ENCODE measurements around the gene ZNF398. TPM values are rescaled to one million over a fixed set of nuclear protein-coding genes. Genes with fewer than 3 reads are reported as not detected.

Gene ZNF398
- total and polyA plus RNA-seq, 11 donors: 2.1 to 14.4 (median 8.4) TPM

DNA sequence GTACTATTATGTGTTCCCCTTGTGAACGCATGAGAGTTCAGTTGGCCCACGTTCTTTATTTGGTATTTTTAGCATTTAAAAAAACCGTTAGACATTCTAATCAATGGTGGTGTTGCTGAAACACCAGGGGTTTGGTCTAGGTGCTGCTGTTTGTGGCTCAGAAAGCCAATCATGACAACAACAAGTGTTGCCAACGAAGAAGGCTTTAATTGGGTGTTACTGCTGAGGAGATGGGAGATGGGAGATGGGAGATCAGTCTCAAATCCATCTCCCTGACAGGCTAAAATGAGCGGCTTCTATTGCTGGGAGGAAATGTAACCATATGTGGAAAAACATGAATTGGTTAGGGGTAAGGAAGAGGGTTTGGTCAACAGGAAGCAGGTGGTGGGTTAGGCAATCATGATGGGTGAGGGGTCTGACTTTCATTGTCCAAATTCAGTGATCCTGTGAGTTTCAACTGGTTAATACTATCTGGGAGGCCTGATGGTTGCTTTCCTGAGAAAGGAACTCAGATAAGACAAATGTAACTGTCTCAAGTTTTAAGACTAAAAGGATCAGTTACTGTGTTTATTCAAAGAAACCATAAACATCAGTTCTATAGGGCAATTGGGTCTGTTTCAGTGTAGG lies 16.6 kb upstream of the ZNF398 start:
- H3K36me3 ChIP-seq: peaks cover 0 to 29% (median 9%) of the 10 kb centered on the region in 9 donors
- peaks cover 0 to 17% (median 11%) of the 10 kb centered on the region in 12 donors for H3K9me3 ChIP-seq
- 94 to 97% (median 96%) methylated on average over 5 of the region's 5 CpGs for WGBS, 4 donors
- no peak overlapping the region for H3K4me3 ChIP-seq
- ATAC-seq: no peak
- H3K27ac ChIP-seq: no peak overlapping the region
- intact Hi-C loops (cut with DNase I): no loop called here
- H3K27me3 ChIP-seq: no peaks in the 10 kb centered on the region
- H3K4me1 ChIP-seq: peaks cover 0 to 9% (median 3%) of the 10 kb centered on the region in 12 donors
- TF ChIP-seq POLR2A (IDR thresholded peaks at IDR 0.05): no peak
- TF ChIP-seq, protein P1, sequence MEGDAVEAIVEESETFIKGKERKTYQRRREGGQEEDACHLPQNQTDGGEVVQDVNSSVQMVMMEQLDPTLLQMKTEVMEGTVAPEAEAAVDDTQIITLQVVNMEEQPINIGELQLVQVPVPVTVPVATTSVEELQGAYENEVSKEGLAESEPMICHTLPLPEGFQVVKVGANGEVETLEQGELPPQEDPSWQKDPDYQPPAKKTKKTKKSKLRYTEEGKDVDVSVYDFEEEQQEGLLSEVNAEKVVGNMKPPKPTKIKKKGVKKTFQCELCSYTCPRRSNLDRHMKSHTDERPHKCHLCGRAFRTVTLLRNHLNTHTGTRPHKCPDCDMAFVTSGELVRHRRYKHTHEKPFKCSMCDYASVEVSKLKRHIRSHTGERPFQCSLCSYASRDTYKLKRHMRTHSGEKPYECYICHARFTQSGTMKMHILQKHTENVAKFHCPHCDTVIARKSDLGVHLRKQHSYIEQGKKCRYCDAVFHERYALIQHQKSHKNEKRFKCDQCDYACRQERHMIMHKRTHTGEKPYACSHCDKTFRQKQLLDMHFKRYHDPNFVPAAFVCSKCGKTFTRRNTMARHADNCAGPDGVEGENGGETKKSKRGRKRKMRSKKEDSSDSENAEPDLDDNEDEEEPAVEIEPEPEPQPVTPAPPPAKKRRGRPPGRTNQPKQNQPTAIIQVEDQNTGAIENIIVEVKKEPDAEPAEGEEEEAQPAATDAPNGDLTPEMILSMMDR (IDR thresholded peaks at IDR 0.05): no peak
- no peak for DNase-seq

DNA sequence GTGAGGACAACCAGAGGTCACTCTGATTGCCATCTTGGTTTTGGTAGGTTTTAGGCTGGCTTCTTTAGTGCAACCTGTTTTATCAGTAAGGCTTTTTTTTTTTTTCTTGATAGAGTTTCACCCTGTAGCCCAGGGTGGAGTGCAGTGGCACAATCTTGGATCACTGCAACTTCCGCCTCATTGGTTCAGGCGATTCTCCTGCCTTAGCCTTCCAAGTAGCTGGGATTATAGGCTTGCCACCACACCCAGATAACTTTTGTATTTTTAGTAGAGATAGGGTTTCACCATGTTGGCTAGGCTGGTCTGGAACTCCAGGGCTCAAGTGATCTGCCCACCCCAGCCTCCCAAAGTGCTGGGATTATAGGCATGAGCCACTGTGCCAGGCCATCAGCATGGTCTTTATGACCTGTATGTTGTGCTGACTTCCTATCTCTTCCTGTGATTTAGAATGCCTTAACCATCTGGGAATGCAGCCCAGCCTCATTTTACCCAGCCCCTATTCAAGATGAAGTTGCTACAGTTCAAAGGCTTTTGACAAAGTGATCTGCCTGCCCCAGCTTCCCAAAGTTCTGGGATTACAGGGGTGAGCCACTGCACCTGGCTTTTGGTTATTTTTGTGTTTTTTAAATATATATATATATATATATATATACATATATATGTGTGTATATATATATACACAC lies 14.1 kb upstream of the ZNF398 start:
- no peak for TF ChIP-seq POLR2A (IDR thresholded peaks at IDR 0.05)
- TF ChIP-seq, protein P1 (IDR thresholded peaks at IDR 0.05): no peak
- no peaks in the 10 kb centered on the region for H3K27me3 ChIP-seq
- H3K9me3 ChIP-seq: peaks cover 0 to 17% (median 11%) of the 10 kb centered on the region in 12 donors
- H3K4me3 ChIP-seq: no peak overlapping the region
- H3K27ac ChIP-seq: no peak overlapping the region
- ATAC-seq (no peak), DNase-seq (no peak)
- intact Hi-C loops (cut with DNase I): no loop called here
- peaks cover 0 to 29% (median 11%) of the 10 kb centered on the region in 9 donors for H3K36me3 ChIP-seq
- WGBS, 4 donors: 90 to 98% (median 96%) methylated on average over 2 of the region's 2 CpGs
- H3K4me1 ChIP-seq: peaks cover 0 to 3% (median 0%) of the 10 kb centered on the region in 12 donors

DNA sequence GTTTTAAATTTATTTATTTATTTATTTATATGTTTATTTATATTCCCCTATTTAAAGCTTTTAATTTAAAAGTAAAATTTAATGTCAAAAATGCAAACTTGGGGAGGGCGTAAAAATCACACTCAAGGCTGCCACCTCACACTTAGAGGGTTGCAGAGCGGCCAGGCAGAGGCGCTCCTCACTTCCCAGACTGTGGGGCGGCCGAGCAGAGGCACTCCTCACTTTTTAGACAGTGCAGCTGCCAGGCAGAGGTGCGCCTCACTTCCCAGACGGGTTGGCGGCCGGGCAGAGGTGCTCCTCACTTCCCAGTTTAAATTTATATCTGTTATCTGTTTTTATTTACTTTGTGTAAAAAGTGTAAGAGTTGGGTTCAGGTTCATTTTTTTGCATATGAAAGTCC lies 11.1 kb upstream of the ZNF398 start:
- TF ChIP-seq POLR2A (IDR thresholded peaks at IDR 0.05): no peak
- 96 to 98% (median 98%) methylated on average over 9 of the region's 9 CpGs for WGBS, 4 donors
- ATAC-seq (no peak), DNase-seq (no peak)
- Histone ChIP-seq H3K4me1 (no peaks in the 10 kb centered on the region), H3K4me3 (no peak overlapping the region), H3K9me3 (peaks cover 0 to 6% (median 2%) of the 10 kb centered on the region in 12 donors), H3K27ac (no peak overlapping the region), H3K27me3 (no peaks in the 10 kb centered on the region), H3K36me3 (peaks cover 0 to 16% (median 4%) of the 10 kb centered on the region in 9 donors)
- intact Hi-C loops (cut with DNase I): no loop called here

DNA sequence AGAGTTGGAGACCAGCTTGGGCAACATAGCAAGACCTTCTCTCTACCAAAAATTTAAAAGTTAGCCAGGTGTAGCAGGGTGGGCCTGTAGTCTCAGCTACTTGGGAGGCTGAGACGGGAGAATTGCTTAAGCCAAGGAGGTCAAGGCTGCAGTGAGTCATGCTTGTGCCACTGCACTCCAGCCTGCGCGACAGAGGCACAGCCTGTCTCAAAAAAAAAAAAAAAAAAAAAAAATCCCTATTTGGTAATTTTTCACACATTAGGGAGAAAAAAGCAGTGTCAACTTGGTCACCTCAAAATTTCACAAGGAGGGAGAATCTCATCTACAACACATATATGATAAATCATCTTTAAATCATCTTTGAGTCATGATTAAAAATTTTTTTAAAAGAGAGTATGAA lies 6.4 kb upstream of the ZNF398 start:
- intact Hi-C loops (cut with DNase I): no loop called here
- TF ChIP-seq, protein P1 (IDR thresholded peaks at IDR 0.05): no peak
- TF ChIP-seq POLR2A (IDR thresholded peaks at IDR 0.05): no peak
- WGBS, 4 donors: 84 to 91% (median 90%) methylated on average over 3 of the region's 3 CpGs
- Histone ChIP-seq H3K4me1 (no peaks in the 10 kb centered on the region), H3K27me3 (no peaks in the 10 kb centered on the region), H3K27ac (no peak overlapping the region), H3K36me3 (peaks cover 0 to 4% (median 0%) of the 10 kb centered on the region in 9 donors), H3K9me3 (no peaks in the 10 kb centered on the region), H3K4me3 (no peak overlapping the region)
- DNase-seq (no peak), ATAC-seq (no peak)
